GM23338 (cell line): ENCODE results near the gene REEP1. TPM values are rescaled to one million over a fixed set of nuclear protein-coding genes. Genes with fewer than 3 reads are reported as not detected.

ENCODE experiments used
- ATAC-seq: fragments of 200-7000 bp; cut with Tn5 transposase; 3 replicates; pipeline ENCODE4 v1.9.1; 2020
- DNase-seq: peaks from one replicate; pipeline ENCODE4 v3.0.0-alpha.2; 2015; ENCODE audit warnings: low spot score
- H2AFZ ChIP-seq: fragments of 200-600 bp; sonication (generic); 2 replicates; pipeline ENCODE4 v1.8.0; 2016; ENCODE audit warnings: antibody characterized with exemption, mild to moderate bottlenecking, moderate library complexity
- H3F3A ChIP-seq: fragments of 200-600 bp; sonication (generic); replicated peaks from 2 replicates; pipeline ENCODE4 v1.8.0; 2017; ENCODE audit warnings: antibody characterized with exemption, mixed run types, low read depth
- H3K27ac ChIP-seq: fragments of 200-600 bp; sonication (generic); 2 replicates; pipeline ENCODE4 v1.6.1; 2016; ENCODE audit warnings: low read depth
- H3K27me3 ChIP-seq: fragments of 200-600 bp; sonication (generic); 2 replicates; pipeline ENCODE4 v1.8.0; 2016; ENCODE audit warnings: mild to moderate bottlenecking, mixed run types, moderate library complexity; ENCODE audit not compliant: insufficient read depth
- H3K36me3 ChIP-seq: fragments of 200-600 bp; sonication (generic); 2 replicates; pipeline ENCODE4 v1.8.0; 2016; ENCODE audit warnings: mild to moderate bottlenecking; ENCODE audit not compliant: insufficient read depth
- H3K4me1 ChIP-seq: fragments of 200-600 bp; sonication (generic); 2 replicates; pipeline ENCODE4 v1.8.0; 2016; ENCODE audit warnings: mild to moderate bottlenecking, moderate library complexity; ENCODE audit not compliant: insufficient read depth
- H3K4me2 ChIP-seq: fragments of 200-600 bp; sonication (generic); 2 replicates; pipeline ENCODE4 v1.7.1; 2017; ENCODE audit warnings: mixed run types
- H3K4me3 ChIP-seq: fragments of 200-600 bp; sonication (generic); 2 replicates; pipeline ENCODE4 v1.6.1; 2016; ENCODE audit warnings: mixed run types
- H3K79me2 ChIP-seq: fragments of 200-600 bp; sonication (generic); replicated peaks from 2 replicates; pipeline ENCODE4 v1.8.0; 2017; ENCODE audit warnings: mild to moderate bottlenecking; ENCODE audit not compliant: insufficient read depth
- H3K9me2 ChIP-seq: fragments of 200-600 bp; sonication (generic); 2 replicates; pipeline ENCODE4 v1.8.0; 2017; ENCODE audit not compliant: insufficient read depth
- H4K20me1 ChIP-seq: fragments of 200-600 bp; sonication (generic); replicated peaks from 2 replicates; pipeline ENCODE4 v1.8.0; 2017; ENCODE audit warnings: mild to moderate bottlenecking; ENCODE audit not compliant: insufficient read depth
- H3K27ac Mint-ChIP-seq: 2 replicates; pipeline ENCODE4 v1.8.0; 2020; ENCODE audit warnings: inconsistent platforms, mild to moderate bottlenecking, moderate library complexity, mixed read lengths
- H3K27me3 Mint-ChIP-seq: 3 replicates; pipeline ENCODE4 v1.8.0; 2022; ENCODE audit warnings: low read depth, mild to moderate bottlenecking, moderate library complexity, mixed read lengths, inconsistent platforms; ENCODE audit not compliant: insufficient read depth, poor library complexity
- H3K36me3 Mint-ChIP-seq: 3 replicates; pipeline ENCODE4 v1.8.0; 2021; ENCODE audit warnings: low read depth, mild to moderate bottlenecking, inconsistent platforms, moderate library complexity, mixed read lengths
- H3K4me1 Mint-ChIP-seq: 3 replicates; pipeline ENCODE4 v1.8.0; 2020; ENCODE audit warnings: mild to moderate bottlenecking, inconsistent platforms, mixed read lengths
- H3K4me3 Mint-ChIP-seq: 3 replicates; pipeline ENCODE4 v1.8.0; 2021; ENCODE audit warnings: moderate library complexity, mild to moderate bottlenecking, inconsistent platforms, mixed read lengths
- H3K9me3 Mint-ChIP-seq: 3 replicates; pipeline ENCODE4 v1.8.0; 2020; ENCODE audit warnings: moderate library complexity, mild to moderate bottlenecking, inconsistent platforms, mixed read lengths
- CREB1 ChIP-seq: fragments of 250-450 bp; sonication (Bioruptor Pico); IDR thresholded peaks from 2 replicates; pipeline ENCODE4 v1.5.0; 2020; ENCODE audit warnings: low read depth, mild to moderate bottlenecking, moderate library complexity
- CTCF ChIP-seq, 2 experiments: fragments of 200-600 bp in 1 of 2; sonication (generic) in 1 of 2; conservative IDR thresholded peaks; 2 replicates each; pipeline versions ENCODE4 v1.5.1 to v1.6.1; 2016 to 2017; ENCODE audit warnings: antibody characterized with exemption in 2 of 2, low read depth in 2 of 2, mild to moderate bottlenecking in 2 of 2, moderate library complexity in 1 of 2
- ETS1 ChIP-seq: IDR thresholded peaks from 2 replicates; pipeline ENCODE4 v1.6.1; 2016; ENCODE audit warnings: antibody characterized with exemption
- EZH2 ChIP-seq: fragments of 200-600 bp; sonication (generic); IDR thresholded peaks from one replicate; pipeline ENCODE4 v1.8.0; 2017; ENCODE audit warnings: antibody characterized with exemption, mild to moderate bottlenecking, low read depth; ENCODE audit not compliant: unreplicated experiment
- EZH2phosphoT487 ChIP-seq: fragments of 200-600 bp; sonication (generic); IDR thresholded peaks from one replicate; pipeline ENCODE4 v1.8.1; 2018; ENCODE audit warnings: antibody characterized with exemption; ENCODE audit not compliant: unreplicated experiment
- JUNB ChIP-seq: IDR thresholded peaks from one replicate; pipeline ENCODE4 v1.6.1; 2016; ENCODE audit warnings: antibody characterized with exemption; ENCODE audit not compliant: unreplicated experiment
- NANOG ChIP-seq: IDR thresholded peaks from 2 replicates; pipeline ENCODE4 v1.6.1; 2016; ENCODE audit warnings: antibody characterized with exemption, borderline replicate concordance
- POLR2AphosphoS5 ChIP-seq: IDR thresholded peaks from 2 replicates; pipeline ENCODE4 v1.6.1; 2016; ENCODE audit warnings: antibody characterized with exemption, low read depth
- REST ChIP-seq: IDR thresholded peaks from one replicate; pipeline ENCODE4 v1.6.1; 2018; ENCODE audit warnings: antibody characterized with exemption; ENCODE audit not compliant: unreplicated experiment
- STAT1 ChIP-seq: IDR thresholded peaks from one replicate; pipeline ENCODE4 v1.6.1; 2016; ENCODE audit warnings: antibody characterized with exemption; ENCODE audit not compliant: unreplicated experiment
- ZNF114 ChIP-seq: fragments of 250-450 bp; sonication (Bioruptor Pico); IDR thresholded peaks from 2 replicates; pipeline ENCODE4 v1.5.0; 2020; ENCODE audit warnings: mild to moderate bottlenecking, moderate library complexity
- ZNF331 ChIP-seq: fragments of 250-450 bp; sonication (Bioruptor Pico); IDR thresholded peaks from 2 replicates; pipeline ENCODE4 v1.5.0; 2020; ENCODE audit warnings: low read depth, mild to moderate bottlenecking, moderate library complexity
- ZNF462 ChIP-seq: fragments of 250-450 bp; sonication (Bioruptor Pico); IDR thresholded peaks from 2 replicates; pipeline ENCODE4 v1.5.0; 2020; ENCODE audit warnings: mild to moderate bottlenecking, moderate library complexity
- polyA plus RNA-seq: library from polyadenylated mRNA; unstranded; fragments of >200 nt; fragmentation: Nextera tagmentation; extraction: Ambion mirVana; gene quantifications from 2 replicates; pipeline ENCODE4 v1.2.1, GENCODE V29; 2016
- total RNA-seq: library from RNA; depleted of rRNA; stranded (reverse); fragments of >200 nt; shearing (Covaris generic); gene quantifications from 2 replicates; pipeline ENCODE4 v1.2.3, GENCODE V29; 2014

REEP1 gene
- total and polyA plus RNA-seq, 2 experiments from 2014 or later, result 1.6 to 1.8 TPM

GRCh38 chr2:86291328-86291662, 46.1 kb downstream of the REEP1 start:
- Mint-ChIP-seq H3K9me3 (no peaks in the 10 kb centered on the region), H3K4me1 (no peaks in the 10 kb centered on the region), H3K4me3 (no peak overlapping the region), H3K36me3 (no peaks in the 10 kb centered on the region), H3K27me3 (peaks cover 1% of the 10 kb centered on the region), H3K27ac (no peak overlapping the region)
- DNase-seq, result no peak
- H3K4me2 ChIP-seq, result no peak overlapping the region
- no peaks in the 10 kb centered on the region for H3K4me1 ChIP-seq
- no peaks in the 10 kb centered on the region for H3F3A ChIP-seq
- no peak overlapping the region for H3K4me3 ChIP-seq
- H2AFZ ChIP-seq, result peak overlapping the region; percentile 14; the same call in 1 of the 2 replicates
- no peak for ATAC-seq
- TF ChIP-seq CREB1 (CRISPR knock-in tag) (no peak), ZNF331 (CRISPR knock-in tag) (no peak), EZH2phosphoT487 (no peak), POLR2AphosphoS5 (no peak), STAT1 (no peak), ETS1 (no peak), JUNB (no peak), ZNF462 (no peak), REST (no peak), NANOG (no peak), ZNF114 (CRISPR knock-in tag) (no peak), CTCF (conservative IDR thresholded peaks at IDR 0.05; ENCODE audit: low read depth in 2 of 2) (no peak), EZH2 (no peak)
- H3K36me3 ChIP-seq, result no peaks in the 10 kb centered on the region
- no peaks in the 10 kb centered on the region for H3K27me3 ChIP-seq
- no peaks in the 10 kb centered on the region for H4K20me1 ChIP-seq
- no peaks in the 10 kb centered on the region for H3K79me2 ChIP-seq
- H3K27ac ChIP-seq, result no peak overlapping the region
- H3K9me2 ChIP-seq, result no peaks in the 10 kb centered on the region
